GM03348 (cell line): ENCODE results near the gene MET.
"Not testable (repeated sequence)": the region's sequence is repeated elsewhere in the genome, so short reads cannot be mapped to it uniquely, and the experiment has no call there.

Experiments used
- DNase-seq: peaks from one replicate; pipeline ENCODE4 v3.0.0; 2012; ENCODE audit warnings: low spot score

Gene MET

DNA sequence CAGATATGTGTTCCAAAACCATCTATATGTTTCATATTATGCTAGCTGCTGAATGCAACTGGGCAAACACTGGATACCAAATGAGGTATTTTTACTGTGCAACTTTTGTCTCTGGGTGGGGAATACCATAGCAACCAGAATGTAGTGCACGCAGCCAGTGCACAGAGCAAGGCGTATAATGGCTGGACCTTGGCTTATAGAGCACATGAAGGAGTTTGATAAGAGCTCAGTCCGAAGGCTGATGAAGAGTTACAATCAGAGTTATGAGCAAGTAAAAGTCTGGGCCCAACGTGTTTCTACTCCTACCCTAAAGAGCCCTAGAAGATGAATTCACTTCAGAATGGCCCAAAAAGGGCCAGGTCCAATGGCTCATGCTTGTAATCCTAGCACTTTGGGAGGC lies 82.2 kb downstream of the MET start:
- DNase-seq: no peak

DNA sequence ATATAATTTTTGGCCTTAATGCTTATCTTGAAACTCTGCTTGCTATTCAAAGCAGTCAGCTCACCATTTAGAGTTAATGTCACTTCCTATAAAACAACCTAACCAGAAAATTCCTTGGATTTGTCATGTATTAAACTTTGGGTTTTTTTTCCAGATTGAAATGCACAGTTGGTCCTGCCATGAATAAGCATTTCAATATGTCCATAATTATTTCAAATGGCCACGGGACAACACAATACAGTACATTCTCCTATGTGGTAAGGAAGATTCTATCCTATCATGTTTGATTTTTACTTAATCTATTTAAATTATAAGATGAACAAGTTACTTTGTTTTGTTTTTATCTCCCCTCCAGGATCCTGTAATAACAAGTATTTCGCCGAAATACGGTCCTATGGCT lies 85.3 kb downstream of the MET start:
- no peak for DNase-seq

DNA sequence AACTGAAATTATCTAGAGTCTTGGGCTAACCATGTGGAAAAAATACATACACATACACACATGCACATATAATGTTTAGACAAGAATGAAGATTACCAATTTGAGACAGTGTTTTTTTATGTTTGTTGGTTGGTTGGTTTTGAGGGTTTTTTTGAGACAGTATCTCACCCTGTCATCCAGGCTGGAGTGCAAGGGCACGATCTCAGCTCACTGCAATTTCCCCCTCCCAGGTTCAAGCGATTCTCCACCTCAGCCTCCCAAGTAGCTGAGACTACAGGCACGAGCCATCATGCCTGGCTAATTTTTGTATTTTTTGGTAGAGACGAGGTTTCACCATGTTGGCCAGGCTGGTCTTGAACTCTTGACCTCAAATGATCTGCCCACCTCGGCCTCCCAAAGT lies 87.6 kb downstream of the MET start:
- DNase-seq: not testable (repeated sequence)

DNA sequence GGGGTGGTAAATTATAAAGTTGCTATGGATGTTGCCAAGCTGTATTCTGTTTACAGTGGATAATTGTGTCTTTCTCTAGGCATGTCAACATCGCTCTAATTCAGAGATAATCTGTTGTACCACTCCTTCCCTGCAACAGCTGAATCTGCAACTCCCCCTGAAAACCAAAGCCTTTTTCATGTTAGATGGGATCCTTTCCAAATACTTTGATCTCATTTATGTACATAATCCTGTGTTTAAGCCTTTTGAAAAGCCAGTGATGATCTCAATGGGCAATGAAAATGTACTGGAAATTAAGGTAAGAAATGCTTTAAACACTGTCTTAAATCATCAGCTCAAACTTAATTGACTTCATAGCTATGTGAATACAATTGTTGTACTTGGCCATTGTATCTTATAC lies 91.0 kb downstream of the MET start:
- no peak for DNase-seq

DNA sequence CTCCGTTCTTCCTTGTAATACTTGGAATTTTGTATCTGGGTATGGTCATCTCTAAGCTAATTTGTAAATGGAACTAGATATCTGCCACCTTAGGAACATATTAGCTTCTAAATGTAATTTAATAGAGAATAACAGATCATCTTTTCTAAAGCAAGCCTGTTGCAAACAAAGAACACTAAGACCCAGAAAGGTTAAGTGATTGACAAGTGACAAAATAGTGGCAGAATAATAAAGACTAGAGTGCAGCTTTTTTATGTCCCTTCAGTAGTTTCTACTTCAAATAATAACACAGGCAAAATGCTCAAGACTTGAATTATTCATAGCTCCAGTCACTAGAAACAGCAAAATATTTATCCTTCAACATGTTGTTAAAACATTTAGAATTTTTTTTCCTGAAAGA lies 91.7 kb downstream of the MET start:
- DNase-seq: no peak

DNA sequence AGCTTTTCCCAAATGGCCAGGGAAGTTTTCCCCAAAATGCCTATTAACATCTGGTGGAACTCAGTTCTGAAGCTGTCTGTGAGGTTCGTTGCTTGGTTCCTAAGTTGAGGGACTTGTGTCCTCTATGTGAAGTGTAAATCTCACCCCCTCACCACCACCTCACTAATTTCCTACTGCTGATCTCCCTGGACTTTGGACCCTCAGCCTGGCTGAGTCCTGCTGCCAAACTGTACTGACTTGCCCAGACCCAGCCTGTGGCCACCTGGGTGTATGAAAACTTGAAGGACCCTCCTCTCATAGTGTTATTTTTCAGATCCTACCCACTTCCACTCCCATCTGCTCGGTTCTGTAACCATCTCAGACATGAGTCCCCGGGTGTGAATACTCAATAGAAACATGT lies 94.9 kb downstream of the MET start:
- no peak for DNase-seq

DNA sequence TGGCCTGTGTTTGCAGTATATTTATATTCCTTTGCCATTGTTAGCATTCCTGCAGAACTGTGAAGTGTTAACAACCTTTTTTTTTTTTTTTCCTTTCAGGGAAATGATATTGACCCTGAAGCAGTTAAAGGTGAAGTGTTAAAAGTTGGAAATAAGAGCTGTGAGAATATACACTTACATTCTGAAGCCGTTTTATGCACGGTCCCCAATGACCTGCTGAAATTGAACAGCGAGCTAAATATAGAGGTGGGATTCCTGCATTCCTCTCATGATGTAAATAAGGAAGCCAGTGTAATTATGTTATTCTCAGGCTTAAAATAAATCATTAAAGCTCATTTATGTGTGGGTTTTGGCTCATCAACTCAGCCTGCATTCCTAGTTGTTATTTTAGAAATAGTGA lies 97.5 kb downstream of the MET start:
- DNase-seq: no peak

DNA sequence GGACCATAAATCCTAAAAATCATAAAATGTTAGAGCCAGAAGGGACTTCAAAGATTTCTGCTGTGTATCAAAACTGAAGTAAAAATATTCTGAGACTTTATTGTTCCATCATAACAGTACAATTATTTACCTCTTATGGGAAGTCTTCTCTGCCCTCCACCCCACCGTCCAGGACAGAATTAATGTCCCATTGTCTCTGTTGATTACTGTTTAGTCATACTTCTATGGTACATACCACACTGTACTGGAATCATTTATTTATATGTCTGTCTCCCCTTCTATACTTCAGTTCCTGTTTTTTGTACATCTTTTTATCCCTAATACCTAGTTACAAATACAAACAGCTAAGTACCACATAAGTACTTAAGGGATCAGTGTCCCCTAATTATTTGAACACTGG lies 98.9 kb downstream of the MET start:
- DNase-seq: no peak

DNA sequence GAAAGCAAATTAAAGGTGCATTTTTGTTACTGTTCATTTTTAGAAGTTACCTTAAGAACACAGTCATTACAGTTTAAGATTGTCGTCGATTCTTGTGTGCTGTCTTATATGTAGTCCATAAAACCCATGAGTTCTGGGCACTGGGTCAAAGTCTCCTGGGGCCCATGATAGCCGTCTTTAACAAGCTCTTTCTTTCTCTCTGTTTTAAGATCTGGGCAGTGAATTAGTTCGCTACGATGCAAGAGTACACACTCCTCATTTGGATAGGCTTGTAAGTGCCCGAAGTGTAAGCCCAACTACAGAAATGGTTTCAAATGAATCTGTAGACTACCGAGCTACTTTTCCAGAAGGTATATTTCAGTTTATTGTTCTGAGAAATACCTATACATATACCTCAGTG lies 99.6 kb downstream of the MET start:
- DNase-seq: no peak

DNA sequence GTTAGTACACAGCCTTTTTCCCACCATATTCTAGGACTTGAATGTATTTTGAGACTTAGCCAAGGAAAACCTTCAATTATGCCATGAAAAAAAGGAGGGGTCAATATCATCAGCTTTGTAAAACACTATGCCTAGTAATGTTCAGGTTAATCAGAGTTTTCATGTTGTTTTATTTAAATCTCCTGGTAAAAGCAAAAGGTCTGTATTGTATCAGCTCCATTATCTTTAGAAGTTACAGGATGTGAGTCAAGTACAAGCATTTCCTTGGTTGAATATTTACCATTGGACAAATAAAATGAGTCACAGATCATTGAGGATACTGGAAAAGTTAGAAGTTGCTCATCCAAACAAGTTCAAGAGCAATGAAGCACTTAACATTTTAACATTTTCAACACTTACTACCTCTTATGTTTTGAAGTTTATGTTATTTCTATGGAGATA lies 100.4 kb downstream of the MET start:
- DNase-seq: peak; percentile 53

DNA sequence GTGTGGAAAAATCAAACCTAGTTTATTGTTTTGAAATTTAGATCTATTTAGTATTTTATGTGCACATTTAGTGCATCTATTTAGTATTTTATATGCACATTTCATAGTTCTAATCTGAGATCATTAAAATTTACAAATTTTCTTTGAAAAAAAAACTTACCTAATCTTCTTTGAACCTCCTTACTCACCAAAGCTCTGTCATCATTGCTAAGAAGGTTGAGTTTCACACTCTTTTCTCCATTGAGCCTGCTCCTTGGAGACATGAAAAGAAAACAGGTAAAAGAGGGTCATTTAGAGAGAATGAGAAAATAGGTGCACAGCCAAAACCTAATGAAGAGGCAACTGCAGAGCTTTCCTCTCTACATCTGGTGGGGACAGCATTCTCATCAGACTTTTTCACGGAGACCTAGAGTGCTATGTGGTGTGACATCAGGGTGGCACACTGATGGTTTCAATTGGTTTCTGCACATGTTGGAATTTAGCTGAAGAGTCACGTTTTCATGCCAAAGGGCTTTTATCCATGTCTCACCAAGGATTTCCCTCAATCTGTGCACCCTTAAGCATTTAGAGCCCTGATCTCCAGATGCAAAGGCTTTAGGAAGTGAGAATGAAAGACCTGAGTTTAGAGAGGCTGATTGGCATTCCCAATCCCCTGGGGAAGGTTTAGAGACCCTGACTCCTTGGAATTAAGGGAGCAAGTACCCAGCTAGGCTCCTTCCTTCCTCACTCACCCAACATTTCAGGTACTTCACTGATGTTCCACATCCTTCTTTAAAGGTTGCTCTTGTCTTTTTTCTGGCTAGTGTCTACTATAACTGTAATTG lies 101.1 kb downstream of the MET start:
- no peak for DNase-seq

DNA sequence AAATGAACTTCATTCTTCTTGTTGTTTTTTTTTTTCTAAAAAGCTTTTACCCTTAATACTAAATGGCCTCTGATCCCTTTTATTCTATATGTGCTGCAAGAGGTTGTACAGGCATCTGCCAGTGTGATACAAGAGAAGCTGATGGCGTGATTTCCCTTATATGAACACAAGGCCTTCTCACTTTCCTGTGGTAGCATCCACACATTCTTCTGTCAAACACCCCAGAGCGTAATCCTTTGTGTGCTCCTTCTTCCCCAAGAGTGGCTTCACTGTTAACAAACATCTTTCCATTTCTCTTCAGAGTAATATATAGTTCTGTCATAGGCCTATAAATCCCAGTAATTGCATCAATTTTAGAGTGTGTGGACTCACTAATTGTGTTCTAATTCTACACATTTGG lies 104.0 kb downstream of the MET start:
- no peak for DNase-seq

DNA sequence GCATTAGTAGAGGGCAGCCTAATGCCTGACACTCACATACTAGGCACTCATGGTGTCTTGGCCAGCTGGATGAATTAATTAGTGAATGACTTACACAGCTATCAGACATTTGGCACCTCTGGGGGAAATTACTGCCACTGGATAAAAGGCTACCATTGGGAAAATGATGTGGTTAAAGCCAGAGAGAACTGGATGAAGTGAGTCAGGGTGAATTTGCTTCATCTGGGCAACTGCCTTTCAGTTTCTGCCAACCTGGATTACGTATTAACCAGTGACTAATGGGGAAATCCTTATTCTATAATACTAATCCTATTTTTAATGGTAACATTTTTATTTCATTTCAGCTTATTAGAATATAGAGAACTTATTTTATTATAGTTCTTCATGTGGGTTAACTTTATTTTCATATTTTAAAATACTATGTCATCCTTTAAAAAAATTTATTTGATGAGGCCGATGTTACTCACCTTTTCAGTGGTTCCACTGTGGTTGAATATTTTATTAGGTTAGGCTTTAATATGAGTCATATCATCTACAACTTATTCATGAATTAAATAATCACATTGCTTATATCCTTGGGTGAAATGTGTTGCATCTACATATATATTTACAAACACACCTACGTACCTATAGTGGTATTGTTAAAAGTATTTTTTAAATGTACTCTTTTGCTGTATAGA lies 104.8 kb downstream of the MET start:
- peak; percentile 61 for DNase-seq

DNA sequence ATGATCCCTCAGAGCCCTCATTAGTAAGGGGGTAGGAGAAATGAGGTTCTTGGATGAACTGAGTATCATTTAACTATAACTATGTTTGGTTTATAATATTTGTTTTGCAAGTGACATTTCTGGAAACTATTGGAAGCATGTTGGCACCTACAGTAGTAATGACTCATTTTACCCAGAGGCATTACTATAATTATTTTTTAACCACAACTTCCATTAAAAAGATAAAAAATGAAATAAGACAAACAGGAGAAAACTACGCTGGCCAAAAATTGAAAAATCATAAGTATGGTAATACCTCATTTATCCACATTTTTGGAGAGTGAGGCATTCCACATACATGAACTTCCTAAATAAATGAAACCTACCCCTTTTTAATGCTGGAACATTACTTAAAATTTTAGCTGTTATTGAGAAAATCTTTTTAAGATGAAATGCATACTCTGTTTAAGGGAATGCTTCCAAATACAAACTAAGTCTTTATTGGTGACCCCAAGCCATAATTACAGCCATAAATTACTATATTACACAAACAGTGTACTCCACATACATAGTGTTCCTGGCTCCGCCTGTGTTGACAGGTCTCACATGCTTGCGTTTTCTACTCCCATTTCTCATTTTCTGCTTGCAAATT lies 105.8 kb downstream of the MET start:
- DNase-seq: peak; percentile 50

DNA sequence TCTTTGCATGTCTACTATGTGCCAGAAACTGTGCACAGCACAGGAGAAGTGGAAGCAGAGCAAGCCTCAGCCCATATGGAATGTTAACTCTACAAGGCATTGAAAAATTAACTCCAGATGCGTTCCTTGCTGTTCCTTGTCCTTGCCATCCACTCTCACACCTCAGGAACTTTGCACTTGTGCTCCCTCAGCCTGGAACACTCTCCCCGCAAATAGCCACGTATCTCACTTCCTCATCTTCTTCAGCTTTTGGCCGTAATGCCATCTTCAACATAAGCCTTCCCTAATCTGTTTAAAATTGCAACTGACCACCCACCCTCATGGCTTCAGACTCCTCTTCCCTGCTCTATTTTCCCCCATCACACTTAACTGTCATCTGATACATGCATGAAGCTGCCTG lies 107.2 kb downstream of the MET start:
- DNase-seq: no peak

DNA sequence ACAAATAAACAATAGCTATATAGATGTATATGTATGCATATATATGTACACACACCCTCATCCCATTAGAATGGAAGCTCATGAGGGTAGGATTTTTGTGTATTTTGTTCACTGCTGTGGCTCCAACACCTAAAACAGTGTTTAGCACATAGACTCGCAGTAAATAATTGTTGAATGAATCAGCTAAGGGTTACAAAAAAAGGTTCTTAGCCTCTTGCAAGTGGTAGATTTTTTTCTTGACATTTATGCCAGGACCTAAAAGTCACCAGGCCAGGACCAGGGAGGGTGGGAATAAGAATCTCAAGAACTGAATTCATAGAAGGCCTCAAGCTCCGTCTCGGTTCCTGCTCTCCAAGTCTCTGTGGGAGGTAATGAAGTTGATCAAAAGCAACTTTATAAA lies 107.9 kb downstream of the MET start:
- DNase-seq: no peak

DNA sequence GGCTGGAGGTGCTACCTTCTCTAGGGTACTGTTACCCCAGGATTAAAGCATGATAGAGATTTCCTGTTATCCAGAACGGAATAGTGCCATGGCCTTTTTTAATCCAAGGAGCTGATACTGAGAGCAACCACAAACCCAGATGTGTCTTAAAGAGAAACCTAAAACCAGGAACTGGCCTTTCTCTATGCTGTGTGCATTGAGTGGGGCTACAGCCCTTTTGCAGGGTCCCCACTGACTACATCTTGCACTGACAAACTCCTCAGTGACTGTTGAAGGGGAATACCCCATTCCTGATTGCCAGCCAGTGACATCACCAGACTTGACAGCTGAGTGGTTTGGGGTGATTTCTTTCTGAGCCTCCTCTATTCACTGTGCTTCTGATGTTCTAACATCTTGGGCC lies 108.5 kb downstream of the MET start:
- DNase-seq: no peak

DNA sequence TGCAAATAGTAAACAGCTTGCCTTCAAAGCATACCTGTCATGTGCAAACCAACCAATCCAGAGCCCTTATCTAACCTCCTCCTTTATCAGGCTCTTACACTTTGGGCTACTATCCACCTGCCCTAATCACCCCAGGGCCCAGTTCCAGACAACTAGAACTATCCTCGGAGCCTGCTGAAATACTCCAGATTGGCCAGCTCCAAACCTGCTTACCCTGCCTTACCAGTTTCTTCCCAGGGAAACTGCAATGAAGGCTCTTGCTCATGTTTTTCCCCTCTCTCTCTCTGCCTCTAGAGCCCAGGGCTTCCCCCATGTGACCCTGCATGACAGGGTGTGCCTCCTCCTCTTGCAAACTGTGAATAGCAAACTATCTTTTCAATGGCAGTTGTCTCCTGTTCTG lies 109.0 kb downstream of the MET start:
- no peak for DNase-seq

DNA sequence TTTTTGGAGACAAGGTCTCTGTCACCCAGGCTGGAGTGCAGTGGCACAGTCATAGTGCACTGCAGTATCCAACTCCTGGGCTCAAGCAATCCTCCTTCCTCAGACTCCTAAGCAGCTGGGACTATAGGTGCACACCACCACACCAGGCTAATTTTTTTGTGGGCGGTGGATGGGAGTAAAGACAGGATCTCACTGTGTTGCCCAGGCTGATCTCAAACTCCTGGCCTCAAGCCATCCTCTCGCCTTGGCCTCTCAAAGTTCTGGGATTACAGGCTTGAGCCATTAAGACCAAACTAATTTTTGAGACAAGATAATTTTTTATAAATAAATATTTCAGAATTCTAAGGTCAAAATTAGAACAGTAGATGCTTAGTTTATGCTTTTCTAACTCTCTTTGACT lies 109.6 kb downstream of the MET start:
- no peak for DNase-seq

DNA sequence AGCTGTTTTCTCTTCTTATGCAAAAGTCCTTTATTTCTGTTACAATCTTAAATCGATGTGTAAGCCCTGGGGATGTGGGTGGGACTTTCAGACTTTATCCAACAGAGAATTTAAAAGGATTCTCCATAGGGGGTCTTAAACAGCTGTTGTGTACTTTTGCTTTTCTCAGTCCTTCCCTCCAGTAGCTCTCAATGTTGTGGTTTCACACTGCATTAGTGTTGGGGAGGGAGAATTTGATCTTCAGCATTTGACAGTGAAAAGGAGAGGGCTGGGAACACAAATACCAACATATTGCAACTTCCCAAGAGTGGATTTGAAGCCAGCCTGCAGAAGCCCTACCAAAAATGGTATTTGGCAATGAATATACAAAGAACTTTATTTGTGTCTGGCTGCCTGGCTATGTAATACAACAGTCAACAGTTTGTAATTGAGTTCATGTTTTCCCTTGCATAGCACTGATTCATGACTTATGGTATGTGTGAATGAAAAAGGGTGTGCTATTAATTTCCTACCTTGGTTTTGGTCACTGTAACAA lies 110.2 kb downstream of the MET start:
- peak; percentile 65 for DNase-seq

DNA sequence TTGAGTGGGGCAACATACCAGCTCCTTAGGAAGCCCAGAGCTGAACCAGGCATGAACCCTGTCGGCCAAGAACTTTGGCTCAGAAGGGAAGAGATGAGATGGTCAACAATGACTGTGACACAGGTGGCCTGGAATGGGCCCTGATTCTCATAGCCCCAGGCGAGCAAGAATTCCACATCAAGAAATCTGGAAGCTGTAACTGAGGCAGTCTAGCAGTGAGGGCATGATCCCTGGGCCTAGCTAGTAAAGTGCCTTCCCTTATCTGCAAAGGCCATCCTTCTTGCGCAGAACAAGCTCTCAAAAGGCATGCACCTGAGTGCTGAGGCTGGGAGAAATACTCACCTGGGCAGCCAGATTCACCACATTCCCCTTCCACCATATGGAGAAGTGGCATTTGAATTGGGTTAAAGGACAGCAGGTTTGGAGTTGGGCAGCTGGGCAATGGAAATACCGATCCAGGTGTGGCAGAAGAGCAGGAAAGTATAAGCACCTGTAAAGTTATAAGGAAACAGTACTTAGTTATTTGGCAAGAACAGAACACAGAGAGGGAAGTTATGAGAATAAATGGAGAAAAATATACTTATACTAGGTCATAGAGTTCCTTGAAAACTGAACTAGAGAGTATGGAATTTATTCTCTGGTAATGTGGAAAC lies 111.8 kb downstream of the MET start:
- no peak for DNase-seq

DNA sequence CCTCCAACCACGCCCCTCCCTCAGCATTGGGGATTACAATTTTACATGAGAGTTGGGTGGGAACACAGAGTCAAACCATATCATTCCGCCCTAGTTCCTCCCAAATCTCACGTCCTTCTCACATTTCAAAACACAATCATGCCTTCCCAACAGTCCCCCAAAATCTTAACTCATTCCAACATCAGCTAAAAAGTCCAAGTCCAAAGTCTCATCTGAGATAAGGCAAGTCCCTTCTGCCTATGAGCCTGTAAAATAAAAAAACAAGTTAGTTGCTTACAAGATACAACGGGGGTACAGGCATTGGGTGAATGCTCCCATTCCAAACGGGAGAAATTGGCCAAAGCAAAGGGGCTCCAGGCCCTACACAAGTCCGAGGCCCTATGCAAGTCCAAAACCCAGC lies 112.7 kb downstream of the MET start:
- no peak for DNase-seq

DNA sequence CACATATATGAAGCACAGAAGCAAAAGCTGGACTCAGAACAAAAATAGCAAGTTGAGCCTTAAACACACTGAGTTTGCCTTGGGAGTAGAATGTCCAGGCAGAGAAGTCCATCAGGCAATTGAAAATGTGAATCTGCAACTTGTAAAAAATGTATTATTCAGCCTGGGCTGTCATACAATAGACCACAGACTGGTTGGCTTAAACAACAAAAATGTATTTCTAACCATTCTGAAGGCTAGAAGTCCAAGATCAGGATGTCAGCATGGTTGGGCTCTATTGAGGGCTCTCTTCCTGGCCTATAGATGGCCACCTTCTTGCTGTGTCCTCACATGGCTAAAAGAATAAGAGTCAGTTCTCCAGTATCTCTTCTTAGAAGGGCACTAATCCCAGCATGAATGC lies 113.8 kb downstream of the MET start:
- no peak for DNase-seq
